ENCODE results near the gene HDAC9.

The HDAC9 gene

DNA sequence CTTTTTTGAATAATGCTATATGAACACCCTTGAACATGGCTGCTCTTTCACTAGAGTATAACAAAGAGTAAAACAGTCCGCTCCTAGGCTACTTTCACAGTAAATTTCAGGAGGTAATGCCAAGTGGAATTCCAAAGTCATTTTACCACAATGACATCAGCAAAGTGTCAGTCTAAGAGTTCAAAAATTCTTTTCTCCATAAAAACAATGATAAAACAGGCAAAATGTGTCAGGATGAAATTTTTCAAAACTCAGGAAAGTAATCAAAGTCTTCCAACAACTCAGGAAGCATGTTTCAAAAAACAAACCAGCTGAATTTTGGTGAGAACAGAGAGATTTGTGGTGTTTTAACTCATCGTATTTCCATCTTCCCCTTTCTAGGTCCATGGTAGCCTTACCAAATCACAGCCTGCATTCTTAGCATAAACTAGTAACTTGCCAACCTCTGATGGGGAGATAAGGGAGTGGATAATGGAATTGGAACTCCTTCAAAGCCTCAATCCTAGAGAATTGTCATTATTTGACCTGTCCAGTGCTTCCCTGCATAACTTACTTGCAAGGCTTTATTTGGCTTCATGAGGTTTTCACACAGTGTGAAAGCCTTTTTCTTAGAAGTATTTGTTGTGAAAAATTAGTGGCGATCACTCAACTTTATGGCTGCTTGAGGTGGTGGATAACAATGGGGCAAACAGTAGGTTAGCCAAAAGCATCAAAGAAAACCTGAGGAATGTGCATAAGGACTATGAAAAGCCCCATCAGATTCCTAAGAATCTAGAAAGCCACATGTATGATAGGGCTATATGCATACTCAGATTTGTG, 302.7 kb downstream of the HDAC9 start:
- DNase-seq, result no peak

DNA sequence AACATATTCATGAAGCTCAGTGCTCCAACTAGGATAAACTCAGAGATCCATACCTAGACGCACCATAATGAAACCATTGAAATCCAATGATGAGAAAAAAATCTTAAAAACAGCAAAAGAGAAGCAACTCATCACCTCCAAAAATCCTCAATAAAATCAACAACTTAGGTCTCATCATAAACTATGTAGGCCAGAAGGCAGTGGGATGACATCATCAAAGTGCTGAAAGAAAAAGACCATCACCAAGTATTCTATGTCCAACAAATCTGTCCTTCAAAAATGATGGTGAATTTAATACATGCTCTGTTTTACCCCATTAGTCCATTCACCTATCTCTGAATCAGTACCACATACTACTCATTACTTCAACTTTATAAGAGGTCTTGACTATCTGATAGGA, 304.4 kb downstream of the HDAC9 start:
- no peak for DNase-seq

DNA sequence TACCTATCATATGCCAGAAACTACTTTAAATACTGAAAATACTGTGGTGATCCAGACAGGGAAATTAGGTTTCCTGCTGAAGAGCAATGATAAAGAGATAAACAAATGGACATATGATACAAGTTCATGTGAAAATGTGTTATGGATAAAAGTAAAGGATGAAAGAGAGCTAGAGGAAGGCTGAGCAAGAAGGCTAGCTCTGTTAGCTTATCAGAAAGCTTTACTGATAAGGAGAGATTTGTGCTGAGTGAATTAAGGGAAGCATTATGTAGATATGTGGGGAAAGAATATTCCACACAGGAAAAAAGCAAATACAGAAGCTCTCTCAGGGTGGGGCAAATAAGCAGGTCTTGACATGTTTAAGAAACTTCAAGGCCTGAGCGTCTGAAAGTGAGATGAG, 308.4 kb downstream of the HDAC9 start:
- no peak for DNase-seq

DNA sequence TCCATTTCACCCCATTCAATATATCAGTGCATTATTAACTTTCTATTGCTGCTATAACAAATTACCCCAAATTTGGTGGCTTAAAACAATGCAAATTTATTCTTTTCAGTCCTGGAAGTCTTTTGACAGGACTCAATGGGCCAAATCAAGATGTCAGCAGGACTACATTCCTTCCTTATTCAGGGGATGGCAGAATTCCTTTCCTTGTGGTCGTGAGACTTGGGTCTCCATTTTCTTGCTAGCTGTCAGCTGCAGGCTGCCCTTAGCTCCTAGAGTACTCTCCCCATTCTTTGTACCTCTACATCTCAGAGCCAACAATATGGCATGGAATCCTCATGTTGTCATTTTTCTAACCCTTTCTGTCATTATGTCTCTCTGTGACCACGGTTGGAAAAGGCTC, 310.6 kb downstream of the HDAC9 start:
- no peak for DNase-seq

DNA sequence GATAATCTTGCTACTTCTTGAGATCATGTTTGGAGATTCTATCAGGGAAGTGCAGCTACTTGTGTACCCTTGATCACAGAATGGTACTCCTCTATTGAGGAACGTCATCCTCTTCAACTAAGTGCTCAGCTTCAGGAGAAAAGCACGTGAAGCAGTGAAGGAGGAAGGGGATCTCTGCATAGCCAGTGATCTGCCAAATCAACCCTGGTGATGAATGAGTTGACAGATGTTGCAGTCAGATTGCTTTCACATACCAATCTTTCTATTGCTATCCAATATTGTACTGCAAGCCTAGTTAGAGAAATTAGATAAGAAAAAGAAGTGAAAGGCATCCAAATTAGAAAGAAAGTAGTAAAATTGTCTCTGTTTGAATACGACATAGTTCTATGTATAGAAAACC, 312.5 kb downstream of the HDAC9 start:
- no peak for DNase-seq

DNA sequence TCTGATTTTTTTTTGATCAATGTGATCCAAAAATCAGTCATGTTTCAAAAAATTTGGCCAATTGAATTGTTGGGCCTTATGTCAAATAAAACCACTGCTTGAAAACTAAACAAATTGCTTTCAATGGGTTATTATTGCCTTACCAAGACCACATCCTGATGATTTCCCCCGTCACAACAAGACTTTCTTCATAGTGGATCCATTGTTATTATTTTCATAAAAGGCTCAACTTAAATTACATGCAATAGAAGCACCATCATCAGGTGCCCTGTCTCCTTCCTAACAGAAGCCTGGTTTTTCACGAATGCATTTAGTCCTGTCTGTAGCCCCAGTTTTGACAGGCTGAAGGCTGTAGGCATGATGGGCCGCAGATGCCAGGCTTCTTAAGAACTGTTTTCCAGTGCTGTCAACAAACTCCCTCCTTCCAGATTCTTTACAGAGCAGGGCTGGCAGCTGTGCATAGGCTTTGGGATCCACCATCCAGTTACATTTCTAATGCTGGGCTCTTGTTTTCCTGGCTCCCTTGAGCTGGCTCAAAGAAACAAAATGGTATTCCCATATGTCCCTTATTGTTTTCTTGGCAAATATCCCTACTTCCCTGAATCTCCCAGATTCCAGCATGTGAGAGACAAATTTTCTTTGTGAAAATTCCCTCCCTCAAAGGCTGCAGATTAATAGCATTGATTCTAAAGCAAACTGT, 319.9 kb downstream of the HDAC9 start:
- DNase-seq, result no peak

DNA sequence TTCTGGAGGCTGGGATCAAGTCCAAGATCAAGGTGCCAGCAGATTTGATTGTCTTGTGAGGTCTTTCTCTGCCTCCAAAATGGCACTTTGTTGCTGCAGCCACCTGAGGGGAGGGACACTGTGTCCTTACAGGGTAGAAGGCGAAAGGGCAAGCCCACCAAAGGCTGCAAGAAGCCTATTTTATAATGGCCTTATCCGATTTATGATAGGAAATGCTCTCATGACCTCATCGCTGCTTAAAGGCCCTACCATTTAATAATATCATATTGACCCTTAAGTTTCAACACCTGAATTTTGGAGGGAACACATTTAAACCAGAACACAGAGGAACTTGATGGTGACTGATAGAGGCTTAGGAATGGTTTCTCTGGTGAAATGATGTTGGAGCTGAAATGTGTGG, 325.4 kb downstream of the HDAC9 start:
- DNase-seq, result no peak

DNA sequence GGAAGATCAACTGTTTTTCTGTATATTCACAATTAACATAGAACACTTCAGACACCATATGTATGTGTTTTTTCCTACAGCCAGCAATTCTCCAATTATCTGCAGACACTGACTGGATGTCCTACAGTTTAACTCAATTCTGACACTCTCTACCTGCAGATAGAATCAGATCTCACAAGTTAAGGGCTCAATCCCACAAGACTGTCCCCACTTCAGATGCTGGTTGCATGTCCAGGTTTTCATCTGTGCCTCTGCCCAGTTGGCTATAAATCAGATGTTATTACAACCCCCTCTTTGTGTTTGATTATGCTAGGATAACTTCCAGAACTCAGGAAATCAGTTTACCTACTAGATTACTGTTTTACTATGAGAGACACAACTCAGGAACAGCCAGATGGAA, 326.0 kb downstream of the HDAC9 start:
- DNase-seq, result no peak

DNA sequence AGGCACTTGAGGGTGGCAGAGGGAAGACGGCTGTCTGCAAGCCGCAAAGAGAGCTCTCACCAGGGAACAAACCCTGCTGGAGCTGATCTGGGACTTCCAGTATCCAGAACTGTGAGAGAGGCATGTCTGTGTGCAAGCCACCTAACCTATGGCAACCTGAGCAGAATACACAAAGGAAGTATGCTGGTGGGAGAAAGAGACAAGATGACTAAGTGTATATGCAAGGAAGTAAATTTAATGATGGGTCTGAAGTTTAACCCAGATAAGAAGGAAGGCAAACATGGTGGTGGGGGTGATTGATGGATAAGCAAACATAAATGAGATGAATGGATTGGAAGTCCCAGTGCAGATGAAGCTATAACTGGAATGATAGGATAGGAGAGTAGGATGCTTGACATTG, 328.6 kb downstream of the HDAC9 start:
- no peak for DNase-seq

DNA sequence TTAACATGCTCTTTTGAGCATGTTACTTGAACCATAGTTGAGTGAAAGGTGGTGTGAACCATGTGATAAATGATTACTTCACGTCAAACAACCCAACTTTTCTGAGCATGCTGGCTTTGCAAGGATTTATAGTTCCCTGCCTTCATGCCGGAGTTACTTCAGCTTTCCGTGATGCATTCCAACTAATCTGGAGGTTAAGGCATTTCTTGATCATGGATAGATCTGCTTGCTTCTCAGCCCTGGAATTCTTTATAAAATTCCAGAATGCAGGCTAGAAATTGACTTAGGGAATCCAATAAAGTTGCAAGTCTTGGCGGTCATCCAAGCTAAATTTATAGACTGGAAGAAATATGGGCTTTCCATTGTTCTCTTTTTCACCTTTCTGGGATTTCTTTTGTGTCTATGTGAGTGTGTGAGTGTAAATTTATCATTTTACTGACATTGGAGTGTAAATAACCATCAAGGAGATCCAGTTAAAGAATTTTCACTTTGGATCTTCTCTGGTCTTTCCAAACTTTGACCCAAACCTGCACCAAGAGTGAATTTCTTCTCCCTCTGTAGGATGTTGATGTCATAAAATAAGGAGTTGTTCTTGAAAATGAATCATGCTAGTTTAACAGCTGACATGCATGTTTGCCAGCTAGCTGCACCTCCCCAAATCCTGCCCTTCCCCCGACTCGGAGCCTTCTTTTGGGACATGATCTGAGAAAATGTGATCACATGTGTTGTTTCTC, 332.9 kb downstream of the HDAC9 start:
- no peak for DNase-seq

DNA sequence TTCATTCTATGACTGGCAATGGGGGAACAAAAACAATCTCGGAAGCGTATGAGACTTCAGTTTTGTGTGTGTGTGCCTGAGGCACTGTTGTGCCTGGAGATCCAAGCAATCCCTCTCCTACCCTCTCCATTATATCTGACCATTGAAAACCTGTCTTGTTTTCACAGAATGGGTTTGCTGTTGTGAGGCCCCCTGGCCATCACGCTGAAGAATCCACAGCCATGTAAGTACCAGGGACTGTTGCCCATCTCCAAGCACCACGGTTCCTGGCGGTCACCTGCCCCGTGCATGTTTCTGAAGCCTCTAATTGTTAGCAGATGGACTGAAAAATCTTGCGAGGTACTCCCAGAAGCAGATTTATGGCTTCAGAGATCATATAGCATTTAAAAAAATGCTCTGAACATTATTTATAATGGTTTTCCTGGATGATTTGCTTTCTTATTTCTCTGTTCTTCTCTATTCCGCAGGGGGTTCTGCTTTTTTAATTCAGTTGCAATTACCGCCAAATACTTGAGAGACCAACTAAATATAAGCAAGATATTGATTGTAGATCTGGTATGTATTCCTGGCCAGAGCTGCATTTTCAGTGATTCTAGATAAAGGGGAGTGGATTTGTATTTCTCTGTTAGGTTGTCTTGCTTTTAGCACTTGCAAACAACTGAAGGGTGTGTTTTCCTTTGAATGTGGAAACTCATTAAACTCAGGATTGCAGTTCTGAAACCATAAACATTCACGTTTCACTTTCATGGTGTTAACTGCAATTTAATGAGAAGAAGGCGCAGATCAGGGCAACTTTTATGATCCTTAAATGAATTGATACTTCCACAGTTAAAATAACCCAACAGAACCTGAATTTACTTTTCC, 333.7 kb downstream of the HDAC9 start:
- DNase-seq, result no peak

DNA sequence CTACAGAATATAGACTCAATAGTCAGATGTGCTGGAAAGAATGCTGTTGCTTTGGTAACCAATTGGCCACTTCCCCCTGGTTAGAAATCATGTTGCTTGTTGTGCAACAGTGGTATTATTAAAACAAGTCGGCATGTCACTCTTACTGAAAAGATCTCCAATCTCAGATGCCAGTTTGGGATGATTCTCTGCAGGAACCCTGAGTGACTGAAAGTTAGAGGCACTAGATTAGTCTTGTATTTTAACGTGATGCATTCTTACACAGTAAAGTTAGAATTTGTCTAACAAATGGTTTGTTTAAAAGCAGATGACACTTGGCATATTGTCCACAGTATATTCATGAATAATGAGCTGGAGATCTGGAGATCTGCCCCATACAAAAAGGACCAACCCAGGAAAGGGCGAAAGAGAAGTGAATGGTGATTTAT, 334.3 kb downstream of the HDAC9 start:
- no peak for DNase-seq

DNA sequence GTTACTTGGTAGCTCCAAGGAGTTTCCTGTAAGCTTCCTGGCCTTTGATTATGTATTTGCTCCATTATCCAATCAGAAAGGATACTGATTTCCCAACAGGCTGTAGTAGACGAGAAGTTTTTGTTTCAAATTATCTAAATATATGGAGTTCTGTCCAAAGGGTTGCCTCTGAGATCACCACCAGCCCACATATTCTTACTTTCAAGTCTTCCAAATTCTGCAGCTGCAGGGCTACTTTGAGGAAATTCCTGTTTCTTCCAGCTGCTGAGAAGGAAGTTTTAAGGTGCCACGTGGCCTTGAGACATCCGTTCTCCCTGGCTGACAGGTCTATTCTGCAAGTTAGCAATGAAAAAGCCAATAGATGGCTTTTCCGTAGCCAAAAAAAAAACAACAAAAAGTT, 335.9 kb downstream of the HDAC9 start:
- no peak for DNase-seq

DNA sequence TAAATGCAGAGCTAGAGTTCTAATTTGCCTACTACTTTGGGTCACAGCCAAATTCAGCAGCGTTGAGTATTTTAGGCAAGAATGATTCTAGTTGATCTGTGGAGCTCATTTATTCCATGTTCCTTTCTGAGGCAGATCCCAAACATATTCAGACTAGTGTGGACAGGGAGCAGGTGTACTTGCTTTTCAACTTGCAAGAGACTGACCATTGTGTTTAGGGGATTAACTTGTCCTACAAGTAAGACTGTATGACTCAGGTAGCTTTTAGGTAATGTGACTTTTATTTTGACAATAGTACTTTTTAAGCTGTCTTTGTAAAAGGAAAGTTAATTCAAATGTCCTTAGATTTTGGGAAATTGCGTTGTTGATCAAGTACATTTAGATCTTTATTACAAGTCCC, 336.4 kb downstream of the HDAC9 start:
- no peak for DNase-seq

DNA sequence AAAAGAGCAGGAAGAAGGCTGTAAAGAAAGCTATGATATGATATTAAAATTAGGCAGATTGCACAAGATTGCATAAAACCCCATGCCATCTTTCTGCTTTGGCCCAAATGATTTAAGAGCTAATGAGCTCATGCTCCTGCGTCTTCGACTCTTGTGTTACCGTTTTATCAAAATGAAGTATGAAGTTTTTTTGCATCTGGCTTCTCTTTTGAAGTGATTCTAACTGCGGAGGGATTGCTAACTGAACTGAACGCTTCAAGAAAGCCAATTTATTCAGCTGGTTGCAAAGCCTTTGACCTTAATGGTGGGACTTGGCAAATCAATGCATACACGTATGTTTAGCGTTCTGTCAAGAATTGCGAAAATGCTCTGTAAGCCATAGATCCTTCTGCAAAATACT, 339.0 kb downstream of the HDAC9 start:
- DNase-seq, result no peak

DNA sequence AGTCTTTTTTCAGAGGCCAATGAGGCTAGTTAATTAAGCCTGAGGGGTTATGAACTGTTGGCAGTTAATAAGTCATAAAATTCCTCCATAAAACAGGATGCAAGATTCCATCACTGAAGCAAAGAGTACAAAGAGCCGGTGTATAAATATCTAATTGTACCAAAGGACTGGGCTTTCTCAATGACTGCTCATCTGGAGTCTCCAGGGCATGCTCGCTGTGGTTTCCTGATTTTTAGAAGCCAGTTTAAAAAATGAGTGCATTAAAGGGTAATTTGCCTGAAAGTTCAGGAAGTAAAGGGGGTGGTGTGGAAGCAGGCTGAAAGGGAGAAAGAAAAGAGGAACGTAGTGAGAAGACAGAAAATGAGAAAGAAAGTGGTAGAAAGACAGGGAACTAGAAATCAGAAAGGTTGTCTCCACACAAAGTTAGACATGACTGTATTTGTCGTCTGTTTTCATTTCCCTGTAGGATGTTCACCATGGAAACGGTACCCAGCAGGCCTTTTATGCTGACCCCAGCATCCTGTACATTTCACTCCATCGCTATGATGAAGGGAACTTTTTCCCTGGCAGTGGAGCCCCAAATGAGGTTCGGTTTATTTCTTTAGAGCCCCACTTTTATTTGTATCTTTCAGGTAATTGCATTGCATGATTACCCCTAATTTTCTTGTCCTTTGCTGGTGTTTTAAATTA, 339.6 kb downstream of the HDAC9 start:
- no peak for DNase-seq

DNA sequence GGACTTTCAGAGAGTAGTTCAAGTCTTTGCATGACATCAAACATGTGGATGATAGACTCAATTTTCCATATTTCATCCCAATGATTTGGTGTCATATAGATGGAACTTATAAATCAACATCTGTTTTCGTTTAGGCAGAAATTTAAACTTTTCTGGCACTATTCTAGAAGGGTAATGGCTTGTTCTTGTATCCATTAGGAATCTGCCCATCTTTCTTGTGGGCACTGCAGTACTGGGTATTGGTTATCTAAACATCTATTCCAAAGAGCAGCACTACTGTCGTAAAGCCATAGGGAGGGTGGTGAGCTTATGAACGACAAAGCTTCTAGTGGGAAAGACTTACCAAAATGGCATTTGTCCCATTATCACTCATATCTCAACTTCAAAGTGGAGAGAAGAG, 348.4 kb downstream of the HDAC9 start:
- DNase-seq, result no peak

DNA sequence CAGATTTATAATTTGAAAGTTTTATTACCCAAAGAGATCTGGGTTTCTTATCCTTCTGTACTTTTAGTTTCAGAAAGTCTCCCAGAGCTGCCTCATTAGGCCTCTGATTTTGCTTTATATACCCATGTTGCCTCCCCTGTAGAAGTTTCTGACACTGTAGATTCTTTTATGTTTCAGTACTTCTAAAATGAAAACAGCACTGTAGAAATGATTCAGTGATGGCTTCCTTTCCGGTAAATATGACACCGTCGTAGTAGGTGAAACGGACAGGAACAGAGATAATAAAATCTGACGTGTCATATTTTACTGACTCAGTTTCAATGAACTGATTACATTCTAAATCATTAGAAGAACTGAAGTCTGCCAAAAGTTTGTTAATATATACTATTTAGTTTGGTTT, 349.2 kb downstream of the HDAC9 start:
- DNase-seq, result no peak

DNA sequence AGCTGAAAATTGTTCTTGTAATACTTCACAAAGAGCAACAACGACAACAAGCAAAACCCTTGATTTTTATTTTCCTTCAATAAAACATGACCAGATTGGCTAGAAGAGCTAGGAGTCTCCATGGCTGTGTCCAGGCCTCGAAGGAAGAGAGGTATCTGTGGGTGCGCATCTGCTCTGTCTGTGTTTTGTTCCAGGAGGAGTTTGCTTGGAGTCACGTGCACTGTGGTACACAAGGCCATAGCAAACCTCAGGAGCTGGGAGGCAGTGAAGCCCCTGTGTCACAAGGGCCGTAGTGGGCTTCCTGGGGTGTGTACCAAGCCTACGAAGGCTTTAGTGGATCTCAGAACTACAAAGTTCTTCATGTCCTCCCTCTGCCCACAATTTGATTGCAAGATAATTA, 350.2 kb downstream of the HDAC9 start:
- no peak for DNase-seq

DNA sequence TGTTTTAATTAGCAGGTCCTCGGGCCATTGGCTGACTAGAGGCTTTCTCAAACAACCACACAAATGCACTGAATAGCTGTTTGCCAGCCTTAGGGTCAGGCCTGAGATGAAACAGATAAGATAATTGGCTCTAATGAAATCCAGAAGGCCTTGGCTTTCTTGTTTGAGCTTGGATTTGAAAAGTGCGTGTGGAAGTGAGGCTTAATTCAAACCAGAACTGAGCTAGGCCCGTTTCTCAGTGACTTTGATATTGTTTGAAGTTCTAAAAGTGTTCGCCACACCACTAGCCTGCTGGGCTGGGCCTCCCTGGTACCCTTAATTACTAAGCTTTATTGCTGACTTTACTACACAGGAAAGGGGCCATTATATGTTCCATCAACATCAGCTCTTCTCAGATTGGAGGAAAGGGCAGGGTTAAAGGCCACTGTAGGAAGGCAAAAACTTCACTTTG, 351.2 kb downstream of the HDAC9 start:
- DNase-seq, result no peak

DNA sequence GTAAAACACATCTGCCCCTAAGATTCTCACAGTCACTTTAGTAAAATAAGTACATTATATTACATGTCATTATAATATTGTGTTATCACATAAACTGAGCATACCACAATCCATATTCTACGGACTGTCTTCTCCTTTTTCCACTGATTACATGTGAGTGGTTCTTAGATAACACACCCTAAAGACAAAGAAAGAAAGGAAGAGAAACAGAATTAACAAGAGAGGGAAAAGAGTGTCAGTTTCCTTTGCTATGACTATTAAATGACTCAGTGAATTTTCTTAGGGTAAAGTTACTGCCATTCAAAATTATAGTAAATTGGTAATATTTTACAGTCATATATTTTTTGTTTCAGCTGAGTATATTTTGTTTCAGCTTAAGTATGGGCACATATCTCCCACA, 353.6 kb downstream of the HDAC9 start:
- no peak for DNase-seq

DNA sequence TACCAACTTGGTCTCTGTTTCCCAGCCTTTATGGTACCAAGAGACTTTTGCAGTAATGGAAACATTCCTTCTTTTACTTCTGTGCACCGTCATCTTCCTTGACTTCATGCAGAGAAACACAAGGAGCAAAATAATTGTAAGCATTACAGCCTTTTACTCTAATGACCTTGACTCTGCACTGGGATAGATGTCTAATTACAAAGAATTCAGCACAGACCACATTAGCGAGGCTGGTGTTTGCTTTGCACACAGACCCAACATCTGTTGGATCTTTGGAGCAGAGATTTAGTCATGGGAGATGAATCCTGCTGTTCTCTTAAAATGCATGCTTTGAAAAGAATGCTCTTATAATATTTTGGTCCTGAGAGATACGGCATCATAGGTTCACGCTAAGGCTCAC, 360.2 kb downstream of the HDAC9 start:
- DNase-seq, result no peak

All from activated T-cell treated with anti-CD3 and anti-CD28 coated beads, Interleukin-2, amount 50 U/mL, for 48 hours (primary cell).